C1 segment of cervical spinal cord (tissue), 14 donors: ENCODE data around the gene NISCH.

Experiments used
- DNase-seq, 14 donors: peaks; one replicate each; lab custom pipeline; 2025; lab: John Stamatoyannopoulos, UW

NISCH gene

GRCh38 chr3:52447512-52448355 lies 7.7 kb upstream of the NISCH start:
- DNase-seq, result no peak

GRCh38 chr3:52450489-52451236 lies 4.7 kb upstream of the NISCH start:
- no peak for DNase-seq

DNA sequence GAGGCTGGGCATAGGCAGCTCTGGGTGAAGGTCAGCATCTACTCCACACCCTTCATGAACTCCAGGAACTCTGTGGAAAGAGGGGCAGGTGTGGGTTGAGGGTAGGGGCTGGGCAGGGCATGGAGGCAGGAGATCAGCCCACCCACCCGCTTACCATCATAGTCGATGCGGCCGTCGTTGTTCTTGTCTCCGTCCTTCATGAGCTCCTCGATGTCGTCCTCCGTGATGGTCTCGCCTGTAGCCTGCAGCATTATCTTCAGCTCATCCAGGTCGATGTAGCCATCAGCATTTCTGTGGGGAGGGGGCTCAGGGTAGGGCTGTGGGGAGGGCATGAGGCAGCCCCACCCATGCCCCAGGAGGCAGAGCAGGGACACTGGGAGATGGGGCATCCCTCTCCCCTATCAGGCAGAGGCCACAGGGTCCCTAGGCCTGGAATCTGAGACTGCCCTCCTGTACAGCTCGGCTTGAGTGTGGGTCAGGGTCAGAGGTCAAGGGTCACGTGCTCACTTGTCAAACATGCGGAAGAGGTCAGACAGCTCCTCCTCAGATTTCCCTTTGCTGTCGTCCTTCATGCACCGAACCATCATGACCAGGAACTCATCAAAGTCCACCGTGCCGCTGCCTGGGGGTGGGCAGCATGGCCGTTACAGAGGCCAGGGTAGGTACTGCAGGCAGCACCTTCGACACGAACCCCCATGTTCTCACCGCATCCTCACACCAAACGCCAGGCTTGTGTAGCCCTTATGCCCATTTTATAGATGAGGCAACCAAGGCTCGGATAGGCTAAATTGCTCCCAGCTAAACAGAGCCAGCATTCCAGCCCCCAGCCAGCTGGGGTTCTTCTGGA lies 3.9 kb upstream of the NISCH start:
- DNase-seq, result no peak

DNA sequence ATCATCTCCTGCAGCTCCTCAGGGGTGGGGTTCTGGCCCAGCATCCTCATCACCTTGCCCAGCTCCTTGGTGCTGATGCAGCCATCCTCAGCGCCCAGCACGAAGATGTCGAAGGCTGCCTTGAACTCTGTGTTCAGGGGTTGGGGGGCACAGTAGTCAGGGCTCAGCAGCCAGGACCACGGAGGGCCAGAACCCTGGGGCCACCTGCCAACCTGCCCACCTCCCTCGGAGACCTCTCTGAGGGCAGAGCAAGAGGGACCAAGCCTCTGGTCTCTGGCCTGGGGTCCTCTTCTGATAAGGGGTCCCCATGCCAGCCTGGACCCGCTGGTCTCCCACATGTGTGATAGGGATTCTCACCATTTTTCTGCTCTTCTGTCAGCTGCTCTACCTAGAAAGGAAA lies 3.3 kb upstream of the NISCH start:
- DNase-seq, result no peak

DNA sequence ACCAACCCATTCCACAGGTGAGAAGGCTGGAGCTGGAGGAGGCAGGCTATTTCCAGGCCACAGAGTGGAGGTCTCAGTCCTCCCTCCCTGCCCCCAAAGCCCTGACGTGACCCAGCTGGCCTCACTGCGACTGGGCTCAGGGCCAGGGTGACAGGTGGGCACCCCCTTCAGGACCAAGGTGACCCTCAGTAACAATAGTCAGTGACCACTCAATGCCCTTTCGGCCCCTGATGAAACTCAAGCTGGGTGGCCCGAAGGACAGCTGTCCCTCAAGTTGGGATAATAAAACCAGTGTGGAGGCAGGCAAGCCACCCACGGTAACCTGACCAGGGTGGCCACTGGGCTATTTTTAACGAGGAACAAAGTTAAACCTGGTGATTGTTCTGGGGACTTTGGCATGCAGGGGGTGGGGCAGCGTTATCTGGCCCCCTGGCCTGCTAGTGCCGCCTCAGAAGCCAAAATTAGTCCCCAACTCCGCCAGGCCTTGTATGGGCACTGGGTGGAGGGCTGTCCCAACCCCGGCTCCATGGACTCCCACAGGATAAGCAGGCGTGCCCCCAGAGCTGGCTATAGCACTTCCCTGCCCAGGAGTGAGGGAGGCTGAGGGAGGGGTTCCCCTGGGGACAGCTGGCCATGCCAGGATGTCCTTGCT lies 2.7 kb upstream of the NISCH start:
- DNase-seq, result no peak

DNA sequence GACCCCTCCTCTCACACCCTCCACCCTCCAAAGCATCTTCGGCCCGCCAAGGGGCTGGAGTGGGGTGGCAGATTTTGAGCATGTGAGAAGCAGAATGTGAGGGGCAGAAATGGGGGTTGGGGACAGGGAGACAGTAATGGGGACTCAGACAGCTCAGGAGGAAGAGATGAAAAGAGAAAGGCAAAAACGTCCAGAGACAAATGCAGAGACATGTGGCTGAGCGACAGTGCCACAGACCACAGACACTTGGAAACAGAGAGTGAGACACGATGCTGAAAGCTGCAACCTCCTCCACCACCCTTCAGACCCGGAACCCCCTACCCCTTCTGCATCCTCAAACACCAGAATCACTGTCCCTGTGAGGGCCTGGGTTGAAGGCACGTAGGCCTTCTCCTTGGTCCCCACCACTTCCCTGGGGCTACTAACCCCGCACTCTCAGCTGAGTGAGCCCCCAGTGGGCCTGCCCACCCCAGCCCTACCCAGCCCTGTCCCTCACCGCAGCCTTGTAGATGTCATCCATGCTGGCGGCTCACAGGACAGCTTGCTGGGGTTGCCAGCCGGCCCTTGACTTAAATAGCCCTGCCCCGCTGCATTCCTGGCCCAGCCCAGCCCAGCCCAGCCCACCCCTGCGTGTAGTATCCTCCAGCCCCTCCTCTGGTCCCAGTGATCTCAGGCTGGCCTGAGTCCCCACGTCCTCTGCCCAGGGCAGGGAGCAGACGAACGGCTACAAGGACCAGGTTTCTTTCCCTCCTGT lies 1.7 kb upstream of the NISCH start, which contains the start of gene TNNC1:
TNNC1 (minus strand) TSS at position 546 of the 754 bp plus-strand sequence; CDS start at position 520, 26 bp downstream.
- DNase-seq, result no peak

DNA sequence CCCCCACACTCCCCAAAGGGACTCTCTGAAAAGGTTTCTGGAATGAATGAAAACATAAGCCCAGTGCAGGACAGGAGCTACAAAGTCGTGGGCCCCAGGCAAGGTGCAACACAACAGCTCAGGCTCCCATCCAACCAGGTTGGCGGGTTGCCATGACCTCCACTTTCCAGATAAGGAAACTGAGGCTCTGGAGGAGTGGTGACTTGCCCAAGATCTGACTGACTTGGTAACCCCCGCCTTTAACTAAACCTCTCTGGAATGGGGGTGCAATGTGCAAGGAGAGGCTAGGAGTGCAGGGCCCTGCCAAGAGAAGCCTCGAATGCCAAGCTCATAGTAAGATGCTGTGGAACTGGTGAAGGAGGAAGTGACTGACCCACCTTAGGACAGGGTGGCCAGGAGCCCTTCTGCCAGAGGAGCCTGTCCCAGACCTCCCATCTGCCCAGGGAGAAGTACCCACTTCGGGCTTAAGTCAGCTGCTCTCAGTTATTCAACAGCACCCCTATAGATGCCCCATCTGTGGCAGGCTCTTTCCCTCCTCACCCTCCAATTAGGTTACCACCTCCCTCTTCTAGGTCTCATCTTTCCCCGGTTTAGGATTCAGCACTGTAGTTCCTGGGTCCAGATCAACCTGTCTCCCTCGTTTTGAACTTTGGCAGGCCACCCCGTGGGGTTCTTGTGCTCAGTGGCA lies 1.0 kb upstream of the NISCH start:
- peak in 2 of 14 donors; percentile 13 to 38 for DNase-seq

- no peak for DNase-seq
Observed at GRCh38 chr3:52454938-52455282, 494 bp upstream of the NISCH start.

DNA sequence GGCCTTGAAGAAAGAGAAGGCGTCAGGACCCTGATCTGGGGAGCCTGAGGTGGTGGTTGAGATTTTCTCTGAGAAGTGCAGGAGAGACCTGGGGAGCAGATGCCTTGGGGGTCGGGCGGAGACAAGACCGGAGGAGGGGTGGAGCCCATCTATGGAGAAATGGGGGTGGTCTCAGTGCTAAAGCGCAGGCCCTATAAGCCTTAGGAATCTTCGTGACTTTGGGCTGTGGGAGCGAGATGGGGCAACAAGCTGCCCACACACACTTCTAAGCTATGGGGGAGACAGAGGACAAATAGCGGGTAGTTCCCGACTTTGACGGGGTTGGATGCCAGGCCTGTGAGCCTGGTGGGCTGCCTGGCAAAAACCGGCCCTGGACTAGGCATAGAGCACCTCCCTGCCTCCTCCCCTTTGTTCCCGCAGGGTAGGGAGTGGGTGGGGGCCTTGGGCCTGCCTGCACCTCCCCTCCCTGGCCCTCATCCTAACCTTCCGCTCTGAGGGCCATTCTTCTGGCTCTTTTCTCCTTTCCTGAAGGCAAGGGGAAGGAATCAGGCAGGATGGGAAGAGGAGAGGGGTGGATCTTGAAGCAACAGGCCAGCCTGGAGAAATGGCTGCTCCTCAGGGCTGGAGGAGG lies 880 bp downstream of the NISCH start:
- peak in 6 of 14 donors; percentile 6 to 70 (median 35) for DNase-seq

GRCh38 chr3:52456800-52457183 lies 1.4 kb downstream of the NISCH start:
- peak in 1 of 14 donors; percentile 70 for DNase-seq

GRCh38 chr3:52458031-52458760 lies 2.8 kb downstream of the NISCH start:
- no peak for DNase-seq

GRCh38 chr3:52458770-52459545 lies 3.6 kb downstream of the NISCH start:
- DNase-seq, result no peak

DNA sequence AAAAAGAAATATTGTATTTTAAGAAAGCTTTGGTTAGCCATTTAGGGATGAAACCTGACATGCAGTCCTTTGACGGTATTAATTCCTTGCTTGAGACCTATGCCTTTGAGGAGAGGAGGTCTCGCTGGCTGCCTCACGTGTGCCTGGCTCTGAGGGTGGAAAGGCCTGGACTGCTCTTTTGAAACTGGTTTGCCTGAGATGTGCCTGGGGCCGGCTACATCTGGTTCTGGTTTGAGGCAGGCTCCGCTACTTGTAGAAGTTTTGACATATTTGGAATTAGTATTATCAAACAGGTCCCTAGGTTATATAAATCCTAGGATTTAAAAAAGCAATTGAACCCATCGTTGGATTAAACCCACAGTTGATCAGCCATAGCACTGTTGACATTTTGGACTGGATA lies 6.5 kb downstream of the NISCH start:
- DNase-seq, result no peak

DNA sequence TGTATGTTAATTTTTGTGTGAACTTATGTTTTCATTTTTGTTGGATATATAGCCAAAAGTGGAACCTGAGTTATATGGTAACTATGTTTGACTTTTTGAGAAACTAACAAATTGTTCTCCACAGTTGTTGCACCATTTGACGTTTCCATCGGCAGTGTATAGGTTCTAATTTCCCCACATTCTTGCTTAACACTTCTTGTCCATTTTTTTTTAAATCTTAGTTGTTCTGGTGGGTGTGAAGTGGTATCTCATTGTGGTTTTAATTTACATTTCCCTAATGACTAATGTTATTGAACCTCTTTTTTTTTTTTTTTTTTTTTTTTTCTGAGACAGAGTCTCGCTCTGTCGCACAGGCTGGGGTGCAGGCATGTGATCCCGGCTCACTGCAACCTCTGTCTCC lies 8.0 kb downstream of the NISCH start:
- no peak for DNase-seq

GRCh38 chr3:52468336-52468735 lies 12.9 kb downstream of the NISCH start:
- peak in 1 of 14 donors; percentile 70 for DNase-seq

DNA sequence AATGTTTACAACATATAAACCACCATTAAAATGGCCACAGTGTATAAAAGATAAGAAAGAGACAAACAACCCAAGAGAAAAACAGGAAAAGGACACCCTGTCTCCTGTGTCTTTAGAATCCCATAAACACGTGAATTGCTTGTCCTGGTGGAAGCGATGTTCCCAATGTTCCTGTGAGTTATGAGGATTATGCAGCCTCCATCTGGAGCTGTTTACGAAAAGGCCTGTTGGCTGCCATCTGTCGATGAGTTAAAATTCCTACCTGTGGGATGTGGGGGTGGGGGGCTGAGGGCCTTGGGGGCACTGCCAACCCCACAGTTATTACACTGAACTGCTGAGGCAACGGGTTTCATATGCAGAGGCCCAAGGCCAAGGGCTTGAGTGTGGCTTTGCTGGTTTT lies 13.6 kb downstream of the NISCH start:
- peak in 1 of 14 donors; percentile 98 for DNase-seq

- DNase-seq, result no peak
Observed at GRCh38 chr3:52470920-52471319, 15.5 kb downstream of the NISCH start.
